GM21723 (cell line): Measurements from ENCODE around the gene NXPE4.

Experiments
- ATAC-seq: cut with Tn5 transposase; IDR thresholded peaks from one replicate; pipeline ENCODE4 v1.9.1; 2021; ENCODE audit warnings: mild to moderate bottlenecking, moderate library complexity; ENCODE audit not compliant: unreplicated experiment

The NXPE4 gene

DNA sequence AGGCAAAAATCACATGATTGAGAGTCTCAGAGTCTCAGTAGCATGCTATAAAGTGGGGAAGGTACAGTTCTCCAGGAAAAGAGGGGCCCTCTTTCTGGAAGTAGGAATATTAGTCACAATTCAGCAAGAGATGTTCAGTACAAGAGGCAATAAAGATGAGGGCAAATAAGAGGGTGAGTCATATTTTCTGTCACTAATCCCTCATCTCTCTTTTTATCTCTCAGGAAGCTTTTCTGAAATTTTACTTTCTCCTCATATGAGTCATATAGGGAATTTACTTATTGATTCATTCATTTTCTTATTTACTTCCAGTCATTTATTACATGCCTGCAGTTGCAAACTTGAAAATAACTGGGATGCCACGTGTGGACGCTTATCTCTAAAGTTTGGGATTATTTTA is 32.5 kb downstream of the NXPE4 start:
- ATAC-seq = no peak

DNA sequence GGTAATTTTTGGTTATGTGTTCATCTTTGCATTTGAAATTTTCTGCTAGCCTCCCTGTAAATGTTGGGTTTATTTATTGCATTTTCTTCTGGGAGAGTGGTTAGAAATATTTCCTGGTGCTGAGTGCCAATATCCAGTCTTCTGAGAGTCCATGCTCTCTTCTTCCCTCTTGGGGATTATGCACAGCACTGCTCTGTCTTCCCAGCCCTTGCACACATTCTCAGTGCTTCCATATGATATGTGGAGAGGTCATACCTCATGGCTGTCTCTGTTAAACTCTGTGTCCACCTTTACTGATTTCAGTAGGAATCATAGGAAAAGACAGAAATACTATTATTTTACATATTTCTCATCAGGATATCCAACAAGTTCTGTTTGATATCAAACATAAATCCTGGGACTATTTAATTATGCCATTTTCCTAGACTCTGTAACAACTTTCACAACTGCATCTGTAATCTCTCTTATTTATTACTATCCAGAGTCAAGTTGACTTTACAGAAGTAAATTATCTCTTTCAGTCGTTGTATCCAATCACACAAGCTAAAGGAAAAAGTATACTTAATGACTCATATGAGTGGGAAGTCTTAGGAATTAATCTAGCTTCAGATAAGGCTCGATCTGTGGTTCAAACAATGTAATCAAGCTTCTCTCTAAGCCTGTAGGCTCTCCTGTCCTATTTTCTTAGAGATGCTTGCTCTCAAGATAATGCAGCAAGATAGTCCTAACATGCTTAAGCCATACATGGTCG is 33.2 kb downstream of the NXPE4 start:
- no peak for ATAC-seq

DNA sequence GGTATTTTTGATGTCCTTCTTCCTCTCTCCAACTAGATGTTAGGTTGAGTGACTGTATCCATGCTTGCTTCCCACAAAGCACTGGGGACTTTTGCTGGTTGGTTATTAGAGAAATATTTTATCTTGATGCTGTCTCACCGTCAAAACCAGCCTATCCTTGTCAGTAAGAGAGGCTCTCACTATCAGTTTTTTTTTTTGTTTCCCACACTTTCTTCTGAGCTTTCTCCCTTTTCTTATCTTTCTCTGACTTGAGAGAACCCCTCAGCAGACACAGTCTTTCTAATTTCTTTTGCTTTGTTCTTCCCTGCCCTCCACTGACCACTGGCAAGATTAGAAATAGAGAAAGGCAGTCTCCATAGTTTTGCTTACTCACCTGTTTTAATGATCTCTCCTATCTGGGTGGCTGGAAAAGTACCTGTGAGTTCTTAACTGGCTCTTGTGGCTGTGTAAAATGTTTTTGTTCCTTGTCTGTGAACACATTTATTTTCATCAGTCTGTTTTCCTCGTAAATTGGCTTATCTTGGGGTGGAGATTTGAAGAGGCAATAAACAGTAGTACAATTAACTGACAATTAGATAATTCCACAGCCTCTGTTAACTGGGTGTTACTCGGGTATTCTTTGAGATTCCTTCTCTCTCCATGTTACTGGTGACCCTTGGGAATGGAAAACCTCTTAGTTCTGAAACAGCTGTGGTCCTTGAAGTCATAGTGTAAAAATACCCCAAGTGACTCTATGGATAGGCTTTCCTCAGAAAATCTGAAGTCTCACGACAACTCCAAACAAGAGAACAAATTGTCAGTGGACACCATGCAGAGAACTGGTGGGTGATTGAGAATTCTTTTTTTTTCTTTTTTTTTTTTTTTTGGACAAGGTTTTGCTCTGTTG is 35.9 kb downstream of the NXPE4 start, which contains the start of gene NXPE1:
Gene NXPE1 (minus strand): TSS at position 457 of the 886 bp plus-strand sequence. CDS start 8,680 bp downstream, outside the sequence.
- no peak for ATAC-seq

DNA sequence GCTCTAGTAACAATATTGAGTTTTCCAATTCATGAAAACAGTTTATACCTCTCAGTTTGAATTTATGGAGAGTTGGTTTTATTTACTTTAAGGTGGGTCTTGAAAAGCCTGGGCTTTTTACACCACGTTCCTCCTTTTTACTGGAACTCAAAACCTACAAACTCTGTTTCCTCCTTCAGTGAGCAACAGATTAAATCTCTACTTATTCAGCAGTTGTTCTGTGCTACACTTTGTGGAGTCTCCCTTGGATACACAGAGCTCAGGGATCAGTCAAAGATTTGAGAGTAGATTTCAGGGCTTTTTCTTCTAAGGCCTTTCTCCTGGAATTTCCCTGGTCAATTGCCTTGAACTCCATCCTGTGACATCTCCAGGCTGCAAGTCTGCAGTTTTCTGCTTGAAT is 39.5 kb downstream of the NXPE4 start:
- ATAC-seq = no peak

DNA sequence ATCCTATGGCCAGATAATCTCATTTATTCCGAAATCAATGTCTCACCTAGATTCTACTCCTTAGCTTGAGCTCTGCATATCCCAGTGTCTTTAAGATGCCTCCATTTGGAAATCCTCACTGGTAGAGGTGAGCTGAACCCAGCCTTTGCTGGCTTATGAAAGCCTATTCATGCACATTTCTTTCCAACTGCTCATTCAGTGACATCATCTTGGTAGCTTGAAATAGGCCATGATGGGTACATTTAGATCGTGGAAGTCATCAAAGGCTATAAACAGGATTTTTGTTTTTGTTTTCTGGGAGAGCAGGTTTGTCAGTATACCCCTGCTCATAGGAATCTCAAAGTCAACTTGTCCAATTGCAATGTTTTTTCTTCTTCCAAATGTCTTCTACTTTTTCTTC is 41.9 kb downstream of the NXPE4 start:
- no peak for ATAC-seq

DNA sequence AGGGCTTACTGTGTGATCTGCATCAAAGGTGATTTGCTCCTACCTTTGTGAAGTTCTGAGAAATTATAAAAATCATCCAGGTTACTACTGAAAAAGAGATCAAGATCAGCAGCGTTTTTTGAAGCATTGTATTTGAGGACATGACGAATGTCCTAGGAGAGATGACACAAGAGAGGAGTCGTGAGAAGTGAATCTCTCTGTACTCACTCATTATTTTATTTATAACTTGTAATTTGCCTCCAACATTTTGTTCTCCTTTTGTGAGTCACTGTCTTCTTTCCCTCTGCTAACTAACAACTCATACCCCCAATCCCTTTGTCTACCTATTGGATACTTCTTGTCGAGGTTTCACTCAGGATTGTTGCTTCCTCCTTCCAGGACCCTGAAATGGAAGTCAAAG is 44.5 kb downstream of the NXPE4 start:
- no peak for ATAC-seq

DNA sequence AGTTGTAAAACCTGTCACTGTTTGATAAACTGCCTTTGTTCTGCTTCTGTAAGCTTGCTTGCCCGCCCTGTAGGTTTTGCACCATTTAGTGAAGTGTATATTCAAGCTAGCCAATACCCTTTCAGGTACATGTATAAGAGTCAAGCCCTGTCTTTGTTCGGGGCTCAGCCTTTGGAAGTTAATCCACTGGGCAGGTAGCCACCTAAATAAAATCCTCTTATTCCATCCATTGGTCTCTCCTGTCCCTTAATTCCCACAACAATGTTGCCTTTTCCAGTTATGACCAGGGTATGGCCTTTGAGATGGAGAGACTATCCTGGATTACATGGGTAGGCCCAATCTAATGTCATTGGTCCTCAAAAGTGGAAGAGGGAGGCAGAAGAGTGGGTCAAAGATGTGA is 69.9 kb downstream of the NXPE4 start:
- ATAC-seq = no peak

DNA sequence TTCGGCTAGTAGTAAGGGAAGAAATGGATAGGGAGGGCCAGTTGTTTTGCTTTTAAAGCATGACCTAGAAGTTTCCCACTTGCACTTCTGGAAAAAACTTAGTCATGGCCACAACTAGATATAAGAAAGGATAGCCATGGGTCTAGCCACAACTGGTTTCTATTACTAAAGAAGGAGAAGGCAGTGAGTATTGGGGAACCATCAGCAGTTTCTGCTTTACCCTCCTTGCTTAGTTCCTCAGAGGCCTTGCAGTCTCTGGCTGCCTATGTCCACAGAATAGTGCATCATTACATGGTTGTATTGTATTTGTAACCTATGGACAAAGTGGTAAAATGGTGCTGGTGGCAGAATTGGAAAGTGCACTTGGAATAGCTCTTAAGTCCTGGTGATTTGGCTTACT is 71.5 kb downstream of the NXPE4 start:
- ATAC-seq = no peak

DNA sequence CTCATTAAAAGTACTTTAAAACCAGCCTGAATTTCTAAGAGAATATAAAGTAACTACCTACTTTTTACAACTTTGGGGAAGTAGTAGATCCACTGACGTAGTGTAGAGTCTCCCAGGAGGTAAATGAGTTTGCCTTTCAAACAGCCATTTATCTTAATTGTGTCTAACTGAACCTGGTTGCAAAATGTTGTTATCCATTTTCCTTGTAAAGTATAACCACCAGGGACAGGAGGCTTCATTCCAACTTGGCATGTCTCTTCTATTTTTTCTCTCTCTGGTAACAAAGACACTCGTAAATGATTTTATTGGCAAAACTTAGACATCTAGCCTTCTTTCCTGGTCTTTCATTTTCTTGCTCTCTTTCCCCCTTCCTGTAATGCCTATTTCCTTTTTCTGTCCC is 72.8 kb downstream of the NXPE4 start:
- no peak for ATAC-seq
